CD4-positive, alpha-beta memory T cell (primary cell): ENCODE results near the gene EDC3. TPM values are rescaled to one million over a fixed set of nuclear protein-coding genes. Genes with fewer than 3 reads are reported as not detected.
"Not testable (repeated sequence)": the region's sequence is repeated elsewhere in the genome, so short reads cannot be mapped to it uniquely, and the experiment has no call there.

ENCODE experiments used
- CTCF ChIA-PET: fragments of 350-600 bp; sonication (Branson Sonifier 250); formaldehyde crosslinking; loops from one replicate; lab custom pipeline; 2021; ENCODE audit warnings: inconsistent platforms; ENCODE audit not compliant: partially characterized antibody; lab: Charles Lee
- POLR2A ChIA-PET: fragments of 350-600 bp; sonication (Branson Sonifier 250); formaldehyde crosslinking; loops from one replicate; lab custom pipeline; 2021; ENCODE audit not compliant: partially characterized antibody; lab: Charles Lee
- DNase-seq, 5 donors: peaks; one replicate each; pipeline versions ENCODE4 v3.0.0 to v3.0.0-alpha.2; 2020 to 2022; ENCODE audit warnings: mixed read lengths in 1 of 5
- H3K27ac ChIP-seq: one replicate; pipeline ENCODE4 v1.7.0; 2013; ENCODE audit warnings: low read depth, low read length
- H3K27me3 ChIP-seq: 2 replicates; pipeline ENCODE4 v1.7.0; 2013; ENCODE audit warnings: mild to moderate bottlenecking, low read length, moderate library complexity; ENCODE audit not compliant: insufficient read depth
- H3K36me3 ChIP-seq: 2 replicates; pipeline ENCODE4 v1.7.0; 2013; ENCODE audit warnings: mild to moderate bottlenecking, low read length, moderate library complexity; ENCODE audit not compliant: insufficient read depth
- H3K4me1 ChIP-seq: 2 replicates; pipeline ENCODE4 v1.7.0; 2013; ENCODE audit warnings: mild to moderate bottlenecking, low read length, moderate library complexity; ENCODE audit not compliant: insufficient read depth
- H3K4me3 ChIP-seq, 2 donors: one replicate each; pipeline ENCODE4 v1.7.0; 2013; ENCODE audit warnings: low read length in 2 of 2, mild to moderate bottlenecking in 1 of 2
- H3K9me3 ChIP-seq, 2 donors: one replicate each; pipeline ENCODE4 v1.7.0; 2013; ENCODE audit warnings: low read length in 2 of 2, control low read depth in 1 of 2; ENCODE audit not compliant: control insufficient read depth in 1 of 2
- H3K27ac Mint-ChIP-seq, 7 donors: one replicate each; pipeline ENCODE4 v1.8.0; 2020 to 2021; ENCODE audit warnings: mixed read lengths in 7 of 7, mild to moderate bottlenecking in 6 of 7, inconsistent platforms in 3 of 7, moderate library complexity in 3 of 7
- H3K27me3 Mint-ChIP-seq, 2 donors: one replicate each; pipeline ENCODE4 v1.8.0; 2020 to 2021; ENCODE audit warnings: mixed read lengths in 2 of 2
- H3K36me3 Mint-ChIP-seq, 2 donors: one replicate each; pipeline ENCODE4 v1.8.0; 2020 to 2021; ENCODE audit warnings: mixed read lengths in 2 of 2, inconsistent platforms in 1 of 2, mild to moderate bottlenecking in 1 of 2
- H3K4me1 Mint-ChIP-seq, 4 donors: one replicate each; pipeline ENCODE4 v1.8.0; 2020 to 2021; ENCODE audit warnings: mixed read lengths in 4 of 4, mild to moderate bottlenecking in 1 of 4
- H3K4me3 Mint-ChIP-seq, 8 donors: one replicate each; pipeline ENCODE4 v1.8.0; 2020 to 2021; ENCODE audit warnings: mixed read lengths in 8 of 8, mild to moderate bottlenecking in 7 of 8, moderate library complexity in 6 of 8, inconsistent platforms in 3 of 8
- H3K9me3 Mint-ChIP-seq, 8 donors: one replicate each; pipeline ENCODE4 v1.8.0; 2020 to 2021; ENCODE audit warnings: mixed read lengths in 8 of 8, mild to moderate bottlenecking in 5 of 8, inconsistent platforms in 3 of 8, moderate library complexity in 1 of 8
- intact Hi-C: fragments of 100-400 bp; cut with micrococcal nuclease; formaldehyde crosslinking; loops from one replicate; pipeline ENCODE4 v1.15.1; 2023
- polyA plus RNA-seq, 2 donors: library from polyadenylated mRNA; unstranded; fragments of 300-500 nt; fragmentation: Illumina TruSeq; gene quantifications; one replicate each; pipeline ENCODE4 v1.2.3, GENCODE V29; 2021
- total RNA-seq, 2 experiments: library from RNA; stranded (reverse); gene quantifications; one replicate each; pipeline ENCODE4 v1.2.3, GENCODE V29; 2021

The EDC3 gene
- total and polyA plus RNA-seq, 4 experiments from 2014 or later: 22.9 to 40.7 (median 34.4) TPM

DNA sequence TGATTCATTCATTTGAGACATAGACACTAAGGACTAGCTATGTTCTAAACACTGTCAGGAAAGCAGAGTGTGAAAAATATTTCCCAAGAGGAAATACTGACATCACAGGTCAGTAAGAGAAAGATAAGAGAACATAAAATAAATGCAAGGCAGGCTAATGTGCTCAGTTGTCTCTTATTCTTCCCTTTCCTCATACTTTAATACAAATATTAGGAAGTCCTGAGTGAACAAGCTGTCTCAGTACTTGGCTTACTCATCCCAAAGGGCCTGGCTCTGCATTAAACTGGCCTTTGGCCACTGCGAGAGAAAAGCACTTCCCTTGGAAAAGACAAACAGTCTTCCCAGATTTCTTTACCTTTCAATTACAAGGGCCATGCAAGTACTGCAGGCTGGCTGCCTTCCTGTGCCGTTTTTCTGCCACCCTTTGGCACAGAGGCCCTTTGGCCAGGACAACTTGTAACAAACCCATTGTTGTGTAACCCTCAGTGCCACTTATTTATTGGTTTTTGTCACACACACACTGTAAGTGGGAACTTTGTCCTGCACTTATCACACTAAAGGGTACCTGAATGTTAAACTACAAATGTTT, 31.7 kb downstream of the EDC3 start:
- no peaks in the 10 kb centered on the region for H3K9me3 Mint-ChIP-seq
- H3K27ac ChIP-seq: no peak overlapping the region
- H3K9me3 ChIP-seq: no peaks in the 10 kb centered on the region
- peak overlapping the region in 3 of 7 donors; percentile 5 to 74 (median 52) for H3K27ac Mint-ChIP-seq
- peaks cover 3% of the 10 kb centered on the region for H3K36me3 ChIP-seq
- no peaks in the 10 kb centered on the region for H3K27me3 Mint-ChIP-seq
- H3K4me1 Mint-ChIP-seq: peaks cover 4 to 21% (median 19%) of the 10 kb centered on the region in 4 donors
- H3K4me3 ChIP-seq: no peak overlapping the region
- DNase-seq: no peak
- H3K36me3 Mint-ChIP-seq: peaks cover 5 to 23% of the 10 kb centered on the region in 2 donors
- CTCF ChIA-PET: interaction anchor here (0.6 kb wide), 1 partner anchor 166 kb away, joined by 4 read pairs; no protein-coding TSS in a partner anchor
- H3K4me3 Mint-ChIP-seq: no peak overlapping the region
- H3K27me3 ChIP-seq: no peaks in the 10 kb centered on the region
- H3K4me1 ChIP-seq: no peaks in the 10 kb centered on the region
- POLR2A ChIA-PET: no interaction called here
- intact Hi-C loops: no loop called here

DNA sequence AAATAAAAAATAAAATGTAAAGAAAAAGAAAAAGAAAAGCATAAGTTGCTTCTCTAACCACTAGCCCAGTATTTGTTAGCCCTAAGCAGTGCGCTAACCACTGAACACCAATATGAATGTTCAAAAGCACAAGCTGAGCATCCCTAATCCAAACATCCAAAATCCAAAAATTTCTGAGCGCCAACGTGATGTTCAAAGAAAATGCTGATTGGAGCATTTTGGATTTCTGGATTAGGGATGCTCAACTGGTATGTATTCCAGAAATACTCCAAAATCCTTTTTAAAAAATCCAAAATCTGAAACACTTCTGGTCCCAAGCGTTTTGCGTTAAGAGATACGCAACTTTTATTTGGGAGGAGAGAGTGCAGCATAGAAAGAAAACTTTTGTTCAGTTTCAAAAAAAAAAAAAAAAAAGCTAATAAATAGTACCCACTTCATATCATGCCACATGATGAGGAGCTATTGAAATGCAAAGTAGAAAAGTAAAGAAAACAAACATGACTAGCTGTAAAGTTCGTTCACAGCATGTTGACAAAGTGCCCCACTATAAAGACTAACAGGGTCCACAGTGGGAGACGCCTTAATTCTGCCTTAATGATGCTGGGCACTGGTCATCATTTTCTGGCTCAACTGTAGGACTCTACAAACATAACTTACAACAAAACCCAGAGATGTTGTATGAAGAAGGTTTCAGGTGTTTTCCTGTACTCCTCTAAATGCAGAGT, 32.4 kb downstream of the EDC3 start:
- Histone ChIP-seq H3K4me3 (no peak overlapping the region), H3K27me3 (no peaks in the 10 kb centered on the region), H3K27ac (no peak overlapping the region), H3K9me3 (no peaks in the 10 kb centered on the region), H3K4me1 (no peaks in the 10 kb centered on the region), H3K36me3 (peaks cover 3% of the 10 kb centered on the region)
- Mint-ChIP-seq H3K27me3 (no peaks in the 10 kb centered on the region), H3K9me3 (no peaks in the 10 kb centered on the region), H3K4me1 (peaks cover 4 to 22% (median 19%) of the 10 kb centered on the region in 4 donors), H3K36me3 (peaks cover 5 to 18% of the 10 kb centered on the region in 2 donors), H3K27ac (peak overlapping the region in 1 of 7 donors; percentile 5), H3K4me3 (peak overlapping the region in 1 of 8 donors; percentile 33)
- CTCF ChIA-PET: interaction anchor here (1.0 kb wide), 1 partner anchor 17 kb away, joined by 3 read pairs; no protein-coding TSS in a partner anchor
- POLR2A ChIA-PET: no interaction called here
- intact Hi-C loops: no loop called here
- no peak for DNase-seq

DNA sequence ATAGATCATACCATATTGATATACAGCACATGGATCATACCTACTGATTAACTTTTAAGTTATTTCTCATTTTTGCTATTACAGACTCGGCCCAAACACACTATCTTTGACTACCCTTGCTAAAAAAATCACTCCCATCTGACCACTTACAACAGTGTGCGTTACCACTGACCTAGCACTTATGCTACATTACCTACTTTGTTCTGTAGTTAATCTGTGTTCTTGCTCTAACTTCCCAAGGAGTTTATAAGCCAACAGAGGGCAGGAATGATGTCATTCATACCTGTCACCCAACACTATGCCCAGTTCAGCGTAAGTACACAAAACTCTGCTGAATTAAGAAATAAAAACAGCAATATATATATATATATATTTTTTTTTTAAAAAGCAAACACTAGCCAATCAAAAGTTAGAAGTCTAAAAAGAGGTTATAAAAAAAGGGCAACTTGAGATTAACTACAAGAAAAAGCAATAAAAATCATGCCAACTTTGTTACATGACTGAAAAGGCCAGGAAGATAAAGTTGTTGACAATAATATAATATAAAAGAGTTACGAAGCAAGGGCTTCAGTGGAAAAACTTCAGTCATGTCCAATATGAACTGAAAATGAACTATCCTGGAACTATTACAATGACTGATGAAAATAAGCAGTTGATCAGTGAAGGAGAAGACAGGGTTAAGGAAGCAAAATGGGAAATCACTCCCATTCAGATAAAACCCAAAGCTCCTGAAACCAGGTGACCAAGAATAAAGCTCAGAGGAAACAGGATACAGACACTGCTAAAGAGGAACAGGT, 33.6 kb downstream of the EDC3 start:
- Histone ChIP-seq H3K4me3 (no peak overlapping the region), H3K4me1 (no peaks in the 10 kb centered on the region), H3K27me3 (no peaks in the 10 kb centered on the region), H3K27ac (no peak overlapping the region), H3K36me3 (no peaks in the 10 kb centered on the region), H3K9me3 (no peaks in the 10 kb centered on the region)
- intact Hi-C loops: no loop called here
- ChIA-PET POLR2A (no interaction called here), CTCF (interaction anchor here (0.6 to 1.0 kb wide), 2 partner anchors 18 to 22 kb away, joined by 3 read pairs; no protein-coding TSS in a partner anchor)
- Mint-ChIP-seq H3K27ac (peak overlapping the region in 1 of 7 donors; percentile 60), H3K4me1 (peaks cover 11 to 26% (median 21%) of the 10 kb centered on the region in 4 donors), H3K4me3 (no peak overlapping the region), H3K27me3 (no peaks in the 10 kb centered on the region), H3K36me3 (peaks cover 0 to 9% of the 10 kb centered on the region in 2 donors), H3K9me3 (no peaks in the 10 kb centered on the region)
- DNase-seq: no peak

DNA sequence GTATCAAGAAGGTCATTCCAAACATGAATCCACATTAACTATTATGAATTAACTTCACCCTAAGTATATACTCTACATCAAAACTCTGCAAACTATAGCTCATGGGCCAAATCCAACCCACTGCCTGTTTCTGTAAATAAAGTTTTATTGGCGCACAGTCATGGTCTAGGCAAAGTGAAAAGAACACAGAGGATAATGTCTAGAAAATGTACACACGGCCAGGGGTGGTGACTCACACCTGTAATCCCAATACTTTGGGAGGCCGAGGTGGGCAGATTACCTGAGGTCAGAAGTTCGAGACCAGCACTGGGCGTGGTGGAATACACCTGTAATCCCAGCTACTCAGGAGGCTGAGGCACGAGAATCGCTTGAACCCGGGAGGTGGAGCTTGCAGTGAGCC, 34.5 kb downstream of the EDC3 start:
- H3K4me1 ChIP-seq, H3K4me3 ChIP-seq, H3K27ac ChIP-seq, intact Hi-C loops, H3K27ac Mint-ChIP-seq, H3K4me3 Mint-ChIP-seq, H3K36me3 Mint-ChIP-seq, H3K9me3 Mint-ChIP-seq, H3K9me3 ChIP-seq, POLR2A ChIA-PET, H3K36me3 ChIP-seq, H3K27me3 Mint-ChIP-seq, H3K27me3 ChIP-seq, CTCF ChIA-PET, DNase-seq: not testable (repeated sequence)
- peaks cover 11 to 26% (median 22%) of the 10 kb centered on the region in 4 donors for H3K4me1 Mint-ChIP-seq

DNA sequence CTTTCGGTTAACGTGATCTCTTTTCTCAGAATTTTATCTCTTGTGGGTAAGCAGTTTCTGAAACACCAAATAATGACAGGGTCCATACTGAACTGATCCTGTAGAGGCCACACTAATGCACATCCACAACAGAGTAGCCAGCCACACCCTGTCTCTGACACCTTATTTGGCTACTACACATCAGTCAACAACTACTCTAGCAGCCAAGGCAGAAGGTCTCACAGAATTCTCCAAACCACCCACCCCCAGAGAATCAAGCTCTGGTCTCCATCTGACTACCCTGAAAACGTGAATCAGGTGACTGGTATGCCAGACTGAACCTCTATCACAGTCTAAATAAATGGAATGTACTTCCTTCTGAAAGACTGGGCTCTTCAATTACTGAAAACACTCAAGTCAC, 38.0 kb downstream of the EDC3 start:
- Mint-ChIP-seq H3K4me1 (peaks cover 6 to 21% (median 13%) of the 10 kb centered on the region in 4 donors), H3K27me3 (no peaks in the 10 kb centered on the region), H3K9me3 (no peaks in the 10 kb centered on the region), H3K36me3 (peaks cover 17 to 19% of the 10 kb centered on the region in 2 donors), H3K27ac (no peak overlapping the region), H3K4me3 (no peak overlapping the region)
- H3K27ac ChIP-seq: no peak overlapping the region
- no peak for DNase-seq
- peaks cover 4% of the 10 kb centered on the region for H3K36me3 ChIP-seq
- intact Hi-C loops: no loop called here
- CTCF ChIA-PET: interaction anchor here (1.1 kb wide), 1 partner anchor 23 kb away, joined by 3 read pairs; no protein-coding TSS in a partner anchor
- POLR2A ChIA-PET: no interaction called here
- no peak overlapping the region for H3K4me3 ChIP-seq
- no peaks in the 10 kb centered on the region for H3K4me1 ChIP-seq
- H3K27me3 ChIP-seq: no peaks in the 10 kb centered on the region
- H3K9me3 ChIP-seq: no peaks in the 10 kb centered on the region

DNA sequence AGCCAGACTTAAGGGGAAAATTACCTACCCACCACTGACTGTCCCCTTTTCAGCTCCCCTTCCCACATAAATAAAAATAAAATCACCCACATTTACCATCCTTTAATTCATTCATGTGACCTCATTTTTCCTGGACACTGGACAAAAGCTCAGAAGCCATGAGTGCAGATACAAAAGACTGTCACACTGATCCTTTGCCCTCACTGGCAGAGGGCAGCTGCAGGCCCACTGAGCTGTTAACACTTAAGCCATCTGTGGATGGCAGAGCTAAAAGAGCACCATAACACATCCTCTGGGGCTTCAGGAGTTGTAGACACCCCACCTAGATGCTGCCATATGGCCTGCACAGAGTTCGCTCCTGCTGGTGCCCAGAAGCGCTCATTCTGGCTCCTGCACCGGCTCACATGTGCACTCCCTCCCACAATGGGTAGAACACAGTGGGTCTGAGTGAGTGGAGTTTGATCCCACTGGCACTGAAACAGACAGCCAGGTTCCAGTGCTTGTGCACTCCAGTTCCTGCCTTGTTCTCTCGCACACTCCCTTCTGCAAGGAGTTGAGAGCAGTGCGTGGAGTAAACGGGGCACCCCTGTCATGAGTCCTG, 38.8 kb downstream of the EDC3 start:
- no peaks in the 10 kb centered on the region for H3K4me1 ChIP-seq
- H3K27me3 Mint-ChIP-seq: no peaks in the 10 kb centered on the region
- H3K9me3 Mint-ChIP-seq: no peaks in the 10 kb centered on the region
- H3K9me3 ChIP-seq: no peaks in the 10 kb centered on the region
- no peak overlapping the region for H3K27ac ChIP-seq
- no peak overlapping the region for H3K4me3 ChIP-seq
- no peak for DNase-seq
- intact Hi-C loops: no loop called here
- H3K27ac Mint-ChIP-seq: peak overlapping the region in 2 of 7 donors; percentile 12 to 43
- CTCF ChIA-PET: no interaction called here
- H3K4me1 Mint-ChIP-seq: peaks cover 6 to 17% (median 9%) of the 10 kb centered on the region in 4 donors
- POLR2A ChIA-PET: no interaction called here
- H3K36me3 ChIP-seq: peaks cover 4% of the 10 kb centered on the region
- H3K4me3 Mint-ChIP-seq: no peak overlapping the region
- peaks cover 17 to 19% of the 10 kb centered on the region in 2 donors for H3K36me3 Mint-ChIP-seq
- H3K27me3 ChIP-seq: no peaks in the 10 kb centered on the region
